ENCODE results near the gene AP4E1.
"Not testable (repeated sequence)": the region's sequence is repeated elsewhere in the genome, so short reads cannot be mapped to it uniquely, and the experiment has no call there.

Gene AP4E1

GRCh38 chr15:51030649-51031316, 122.3 kb downstream of the AP4E1 start:
- no peak for DNase-seq

GRCh38 chr15:51037474-51037873, 129.0 kb downstream of the AP4E1 start:
- DNase-seq, result not testable (repeated sequence)

DNA sequence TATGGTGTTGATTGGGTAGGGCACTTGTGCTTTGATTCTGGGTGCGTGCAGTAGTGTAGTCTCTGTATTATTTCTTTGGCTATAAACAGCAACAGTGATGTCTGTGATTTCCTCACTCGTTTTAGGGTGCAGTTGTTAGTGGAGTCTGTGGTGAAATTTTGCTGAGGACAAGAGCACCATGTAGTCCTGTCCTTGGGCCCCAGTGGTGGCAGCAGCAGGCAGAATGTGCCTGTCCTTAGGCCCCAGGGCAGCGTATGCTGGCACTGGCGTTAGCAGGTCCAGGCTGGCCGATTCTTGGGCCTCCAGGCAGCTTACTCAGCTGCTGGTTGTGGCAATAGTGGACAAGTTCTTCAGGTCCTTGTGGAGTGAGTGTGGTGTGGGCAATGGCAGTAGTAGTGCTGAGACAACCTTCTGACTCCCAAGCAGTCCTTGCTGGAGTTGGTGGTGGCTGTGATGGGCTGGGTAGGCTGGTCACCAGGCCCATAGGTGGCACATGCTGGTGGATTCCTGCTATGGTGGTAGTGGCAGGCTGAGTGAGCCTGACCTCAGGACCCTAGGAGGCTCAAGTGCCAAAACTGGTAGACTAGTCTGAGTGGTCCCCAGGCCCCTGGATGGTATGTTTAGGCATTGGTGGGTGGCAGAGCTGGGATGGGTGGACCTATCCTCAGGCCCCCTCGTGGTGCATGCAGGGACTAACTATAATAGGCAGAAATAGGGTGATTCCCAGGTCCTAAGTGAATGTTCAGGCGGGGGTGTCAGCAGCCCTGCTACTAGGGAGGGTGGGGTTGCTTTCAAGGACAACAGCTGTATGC, 129.9 kb downstream of the AP4E1 start:
- no peak for DNase-seq

DNA sequence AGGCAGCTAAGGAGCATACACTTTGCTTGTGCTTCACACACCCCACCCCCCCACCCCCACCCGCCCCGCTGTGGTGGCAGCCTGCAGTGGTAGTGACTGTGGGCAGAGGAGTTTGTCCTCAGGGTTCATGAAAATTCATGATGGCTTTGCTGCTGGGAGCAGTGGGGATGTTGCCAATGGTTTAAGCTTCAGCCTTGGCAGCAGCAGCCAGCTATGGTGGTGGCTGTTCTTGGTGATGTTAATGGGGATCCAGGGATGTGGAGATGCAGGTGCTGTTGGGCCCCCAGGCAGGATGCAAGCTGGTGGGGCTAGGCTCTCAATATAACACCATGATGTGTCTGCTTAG, 130.5 kb downstream of the AP4E1 start:
- no peak for DNase-seq

GRCh38 chr15:51044037-51044727, 135.7 kb downstream of the AP4E1 start:
- no peak for DNase-seq

DNA sequence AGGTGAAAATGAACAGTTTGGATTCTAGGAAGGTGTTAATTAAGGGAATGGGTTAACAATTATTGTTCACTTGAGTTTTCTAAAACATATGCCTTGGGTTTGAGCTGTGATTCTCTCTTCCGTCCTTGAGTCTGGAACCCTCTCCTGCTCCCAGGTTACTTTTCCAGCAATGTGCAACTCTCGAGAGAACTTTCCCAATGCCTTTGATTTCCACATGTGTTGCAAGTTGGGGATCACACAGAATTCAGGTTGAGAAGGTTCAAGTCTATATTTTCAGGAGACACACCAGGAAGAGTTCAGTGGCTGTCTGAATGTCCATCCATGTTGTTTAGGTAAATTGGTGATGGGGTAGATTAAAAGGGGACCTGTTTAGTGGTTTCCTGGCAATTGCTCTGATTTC, 137.5 kb downstream of the AP4E1 start:
- no peak for DNase-seq

DNA sequence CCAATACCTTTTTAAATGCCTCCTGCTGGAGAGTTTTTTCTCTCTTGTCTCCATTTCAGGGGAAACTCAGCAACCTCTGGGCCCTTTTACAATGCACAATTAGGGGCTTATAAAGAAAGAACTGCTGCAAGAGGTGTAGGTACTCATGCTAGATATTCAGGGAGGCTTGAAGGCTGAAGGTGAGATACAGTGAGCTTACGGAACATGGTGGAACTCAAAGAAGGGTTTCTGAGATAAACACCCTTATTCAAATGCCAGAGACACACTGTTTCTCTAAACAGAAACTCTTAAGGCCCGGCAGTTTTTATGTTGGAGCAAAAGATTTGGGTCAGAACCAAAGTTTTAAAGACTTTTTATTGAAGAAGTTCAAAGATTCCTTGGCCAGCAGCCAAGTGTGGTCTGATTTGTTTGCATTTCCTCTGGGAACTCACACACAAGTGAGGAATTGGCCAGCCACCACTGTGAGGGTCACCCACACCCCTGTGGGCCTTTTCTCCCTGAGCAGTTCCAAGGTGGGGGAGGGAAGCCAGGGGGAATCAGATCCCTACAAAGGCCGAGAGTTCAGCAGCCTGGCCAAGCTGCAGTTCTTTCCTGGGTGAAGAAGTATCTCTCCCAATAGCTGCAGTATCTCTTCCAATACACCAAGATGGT, 138.4 kb downstream of the AP4E1 start:
- no peak for DNase-seq

GRCh38 chr15:51048308-51048707, 139.8 kb downstream of the AP4E1 start:
- DNase-seq, result no peak

DNA sequence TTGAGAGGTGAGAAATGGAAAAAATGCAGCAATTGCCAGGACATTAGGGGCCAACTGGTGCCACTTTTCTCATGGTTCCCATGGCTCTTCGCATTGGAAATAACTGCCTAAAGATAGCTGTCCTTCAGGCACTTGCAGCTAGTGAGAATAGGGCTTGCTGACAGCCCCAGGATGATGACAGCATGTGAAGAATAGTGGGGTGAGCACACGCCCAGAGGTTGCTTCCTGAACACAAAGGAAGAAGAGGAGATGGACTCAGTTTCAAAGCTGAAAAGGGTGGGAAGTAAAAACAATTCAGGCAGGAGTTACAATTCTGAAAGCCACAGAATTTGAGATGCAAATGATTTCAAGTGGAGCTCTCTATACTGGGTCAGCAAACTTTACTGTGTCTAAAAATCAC, 140.6 kb downstream of the AP4E1 start:
- no peak for DNase-seq

DNA sequence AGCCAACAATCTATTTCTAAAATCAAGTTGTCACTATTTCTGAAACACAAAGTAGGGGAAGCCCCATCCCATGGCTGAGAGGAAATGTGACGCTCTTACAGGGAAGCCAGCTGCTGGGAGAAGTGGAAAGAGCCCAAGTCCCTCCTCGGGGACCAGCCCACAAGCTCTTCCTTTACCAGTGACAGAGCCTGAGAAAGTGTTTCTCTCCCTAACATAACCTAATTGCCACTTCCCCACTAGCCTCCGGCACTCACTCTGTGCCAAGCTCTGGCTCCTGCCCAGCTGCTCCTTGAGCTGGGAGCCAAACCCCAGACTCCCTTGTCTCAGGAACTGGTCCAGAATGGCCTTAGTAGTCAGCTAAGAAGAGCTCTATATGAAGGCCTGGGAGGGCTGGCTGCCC, 143.3 kb downstream of the AP4E1 start:
- DNase-seq, result no peak

GRCh38 chr15:51053571-51053970, 145.1 kb downstream of the AP4E1 start:
- no peak for DNase-seq

DNA sequence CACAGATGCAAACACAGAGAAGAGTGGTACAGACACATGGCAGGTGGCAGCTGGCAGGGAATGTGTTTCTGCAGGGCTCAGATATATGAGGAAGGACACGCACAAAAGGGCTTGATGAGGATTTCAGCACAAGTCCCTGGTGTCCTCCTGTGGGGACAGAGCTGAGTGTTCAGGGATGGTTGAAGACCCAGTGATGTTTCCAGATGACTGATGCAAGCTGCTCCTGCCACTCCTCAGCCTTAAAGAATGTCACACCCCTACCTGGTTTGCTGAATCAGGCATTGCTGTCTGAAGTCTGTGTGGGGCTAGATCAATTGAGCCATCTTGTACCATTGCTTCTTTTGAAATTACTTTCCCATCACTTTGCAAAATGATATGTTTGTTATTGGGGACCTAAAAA, 146.1 kb downstream of the AP4E1 start:
- no peak for DNase-seq
